Neural cell (in vitro differentiated cells): ENCODE measurements around the gene CD177.

ENCODE experiments used
- EP300 ChIP-seq: fragments of 450-650 bp; conservative IDR thresholded peaks from 2 replicates; pipeline ENCODE4 v1.6.1; 2014; ENCODE audit warnings: antibody characterized with exemption, mild to moderate bottlenecking, moderate library complexity; ENCODE audit not compliant: poor library complexity, severe bottlenecking
- EZH2 ChIP-seq: fragments of 200-600, 300-800 bp; shearing (Covaris generic), sonication (generic); IDR thresholded peaks from 2 replicates; pipeline ENCODE4 v1.6.1; 2014; ENCODE audit warnings: antibody characterized with exemption, low read length, borderline replicate concordance, mild to moderate bottlenecking; ENCODE audit not compliant: insufficient read depth, poor library complexity, severe bottlenecking
- SMC3 ChIP-seq: fragments of 450-650 bp; conservative IDR thresholded peaks from 2 replicates; pipeline ENCODE4 v1.6.1; 2014; ENCODE audit warnings: antibody characterized with exemption, mild to moderate bottlenecking, moderate library complexity; ENCODE audit not compliant: poor library complexity
- TAF1 ChIP-seq: IDR thresholded peaks from 2 replicates; pipeline ENCODE4 v1.6.1; 2012; ENCODE audit warnings: low read depth
- TF ChIP-seq, protein P1 (sequence below): fragments of 450-650 bp; IDR thresholded peaks from 2 replicates; pipeline ENCODE4 v1.5.1; 2014; ENCODE audit warnings: antibody characterized with exemption, mild to moderate bottlenecking, moderate library complexity; ENCODE audit not compliant: poor library complexity, severe bottlenecking
- TF ChIP-seq, protein P2 (sequence below): IDR thresholded peaks from 2 replicates; pipeline ENCODE4 v1.6.1; 2012; ENCODE audit warnings: borderline replicate concordance

DNA sequence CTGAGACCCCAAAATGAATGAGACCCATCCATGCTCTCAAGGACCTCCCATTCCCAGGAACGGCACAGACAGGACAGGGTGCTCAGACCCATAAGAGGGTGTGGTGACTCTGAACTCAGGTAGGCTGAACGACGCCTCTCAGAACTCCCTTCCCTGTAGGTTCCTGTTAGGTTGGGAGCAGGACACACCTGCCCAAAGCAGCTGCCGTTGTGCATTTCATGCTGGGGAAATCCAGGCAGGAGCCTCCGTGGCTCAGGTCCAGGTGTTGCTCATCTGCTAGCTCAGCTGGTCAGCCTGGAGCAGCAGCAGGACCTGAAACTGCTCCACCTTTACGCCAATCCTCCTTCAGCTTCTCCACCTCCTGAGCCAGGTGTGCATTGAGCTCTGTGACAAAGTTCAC lies 42.1 kb downstream of the CD177 start:
- no peak for TF ChIP-seq SMC3
- TF ChIP-seq, protein P1, sequence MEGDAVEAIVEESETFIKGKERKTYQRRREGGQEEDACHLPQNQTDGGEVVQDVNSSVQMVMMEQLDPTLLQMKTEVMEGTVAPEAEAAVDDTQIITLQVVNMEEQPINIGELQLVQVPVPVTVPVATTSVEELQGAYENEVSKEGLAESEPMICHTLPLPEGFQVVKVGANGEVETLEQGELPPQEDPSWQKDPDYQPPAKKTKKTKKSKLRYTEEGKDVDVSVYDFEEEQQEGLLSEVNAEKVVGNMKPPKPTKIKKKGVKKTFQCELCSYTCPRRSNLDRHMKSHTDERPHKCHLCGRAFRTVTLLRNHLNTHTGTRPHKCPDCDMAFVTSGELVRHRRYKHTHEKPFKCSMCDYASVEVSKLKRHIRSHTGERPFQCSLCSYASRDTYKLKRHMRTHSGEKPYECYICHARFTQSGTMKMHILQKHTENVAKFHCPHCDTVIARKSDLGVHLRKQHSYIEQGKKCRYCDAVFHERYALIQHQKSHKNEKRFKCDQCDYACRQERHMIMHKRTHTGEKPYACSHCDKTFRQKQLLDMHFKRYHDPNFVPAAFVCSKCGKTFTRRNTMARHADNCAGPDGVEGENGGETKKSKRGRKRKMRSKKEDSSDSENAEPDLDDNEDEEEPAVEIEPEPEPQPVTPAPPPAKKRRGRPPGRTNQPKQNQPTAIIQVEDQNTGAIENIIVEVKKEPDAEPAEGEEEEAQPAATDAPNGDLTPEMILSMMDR = no peak
- TF ChIP-seq, protein P2, sequence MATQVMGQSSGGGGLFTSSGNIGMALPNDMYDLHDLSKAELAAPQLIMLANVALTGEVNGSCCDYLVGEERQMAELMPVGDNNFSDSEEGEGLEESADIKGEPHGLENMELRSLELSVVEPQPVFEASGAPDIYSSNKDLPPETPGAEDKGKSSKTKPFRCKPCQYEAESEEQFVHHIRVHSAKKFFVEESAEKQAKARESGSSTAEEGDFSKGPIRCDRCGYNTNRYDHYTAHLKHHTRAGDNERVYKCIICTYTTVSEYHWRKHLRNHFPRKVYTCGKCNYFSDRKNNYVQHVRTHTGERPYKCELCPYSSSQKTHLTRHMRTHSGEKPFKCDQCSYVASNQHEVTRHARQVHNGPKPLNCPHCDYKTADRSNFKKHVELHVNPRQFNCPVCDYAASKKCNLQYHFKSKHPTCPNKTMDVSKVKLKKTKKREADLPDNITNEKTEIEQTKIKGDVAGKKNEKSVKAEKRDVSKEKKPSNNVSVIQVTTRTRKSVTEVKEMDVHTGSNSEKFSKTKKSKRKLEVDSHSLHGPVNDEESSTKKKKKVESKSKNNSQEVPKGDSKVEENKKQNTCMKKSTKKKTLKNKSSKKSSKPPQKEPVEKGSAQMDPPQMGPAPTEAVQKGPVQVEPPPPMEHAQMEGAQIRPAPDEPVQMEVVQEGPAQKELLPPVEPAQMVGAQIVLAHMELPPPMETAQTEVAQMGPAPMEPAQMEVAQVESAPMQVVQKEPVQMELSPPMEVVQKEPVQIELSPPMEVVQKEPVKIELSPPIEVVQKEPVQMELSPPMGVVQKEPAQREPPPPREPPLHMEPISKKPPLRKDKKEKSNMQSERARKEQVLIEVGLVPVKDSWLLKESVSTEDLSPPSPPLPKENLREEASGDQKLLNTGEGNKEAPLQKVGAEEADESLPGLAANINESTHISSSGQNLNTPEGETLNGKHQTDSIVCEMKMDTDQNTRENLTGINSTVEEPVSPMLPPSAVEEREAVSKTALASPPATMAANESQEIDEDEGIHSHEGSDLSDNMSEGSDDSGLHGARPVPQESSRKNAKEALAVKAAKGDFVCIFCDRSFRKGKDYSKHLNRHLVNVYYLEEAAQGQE = no peak
- no peak for TF ChIP-seq EP300
- no peak for TF ChIP-seq EZH2
- no peak for TF ChIP-seq TAF1
